Lower leg skin (tissue), 4 donors: Measurements from ENCODE around the gene RTN4RL1. TPM values are rescaled to one million over a fixed set of nuclear protein-coding genes. Genes with fewer than 3 reads are reported as not detected.

ENCODE experiments used
- DNase-seq, 2 donors: peaks; one replicate each; pipeline ENCODE4 v3.0.0-alpha.2; 2019; ENCODE audit warnings: low spot score in 2 of 2
- H3K4me3 ChIP-seq: fragments of 200-600 bp; sonication (generic); 2 replicates; pipeline ENCODE4 v1.5.1; 2017; ENCODE audit warnings: mild to moderate bottlenecking, low read depth; ENCODE audit not compliant: poor library complexity, severe bottlenecking
- CTCF ChIP-seq, 3 donors: fragments of 450-650 bp; IDR thresholded peaks; one replicate each; pipeline ENCODE4 v1.5.1; 2016; ENCODE audit warnings: antibody characterized with exemption in 3 of 3, mild to moderate bottlenecking in 3 of 3, moderate library complexity in 2 of 3
- POLR2A ChIP-seq, 2 donors: fragments of 450-650 bp; IDR thresholded peaks; one replicate each; pipeline ENCODE4 v1.6.1; 2016 to 2017; ENCODE audit warnings: antibody characterized with exemption in 2 of 2, mild to moderate bottlenecking in 1 of 2, moderate library complexity in 1 of 2
- WGBS, 2 donors: methylation state at CpG; one replicate each; pipeline ENCODE4 v1.1.5; 2018; 5-methylcytosine and 5-hydroxymethylcytosine counted together
- intact Hi-C: fragments of 100-400 bp; cut with DNase I; formaldehyde crosslinking; loops from one replicate; pipeline ENCODE4 v1.15.0; 2023; ENCODE audit warnings: low total_unique reads
- total RNA-seq, 4 donors: library from RNA; depleted of rRNA; stranded (reverse); fragments of >200 nt; gene quantifications; one replicate each; pipeline ENCODE4 v1.1.0, GENCODE V29; 2016

The RTN4RL1 gene
- total RNA-seq, 4 donors from 2014 or later: 19.1 to 31.5 (median 27.6) TPM

GRCh38 chr17:1978396-1978949 is 46.7 kb downstream of the RTN4RL1 start:
- no peak for TF ChIP-seq POLR2A (IDR thresholded peaks at IDR 0.05)
- no peak for TF ChIP-seq CTCF (IDR thresholded peaks at IDR 0.05)
- intact Hi-C loops: no loop called here
- DNase-seq: no peak
- WGBS, 2 donors: 79 to 83% methylated on average over 7 to 16 of the region's 16 CpGs
- no peak overlapping the region for H3K4me3 ChIP-seq

GRCh38 chr17:1977583-1978395 is 47.3 kb downstream of the RTN4RL1 start:
- WGBS, 2 donors: 23 to 33% methylated on average over 36 to 51 of the region's 55 CpGs
- no peak for DNase-seq
- no peak overlapping the region for H3K4me3 ChIP-seq
- TF ChIP-seq POLR2A (IDR thresholded peaks at IDR 0.05): no peak
- TF ChIP-seq CTCF (IDR thresholded peaks at IDR 0.05): no peak
- intact Hi-C loops: no loop called here

- 94 to 95% methylated on average over 5 of the region's 5 CpGs for WGBS, 2 donors
- intact Hi-C loops: no loop called here
- no peak overlapping the region for H3K4me3 ChIP-seq
- TF ChIP-seq POLR2A (IDR thresholded peaks at IDR 0.05) (no peak), CTCF (IDR thresholded peaks at IDR 0.05) (no peak)
- no peak for DNase-seq
Observed at GRCh38 chr17:1976683-1977064, 48.5 kb downstream of the RTN4RL1 start.

- 78 to 87% methylated on average over 3 to 4 of the region's 4 CpGs for WGBS, 2 donors
- TF ChIP-seq POLR2A (IDR thresholded peaks at IDR 0.05): no peak
- TF ChIP-seq CTCF (IDR thresholded peaks at IDR 0.05): no peak
- intact Hi-C loops: no loop called here
- DNase-seq: no peak
- H3K4me3 ChIP-seq: no peak overlapping the region
Observed at GRCh38 chr17:1976000-1976682, 49.0 kb downstream of the RTN4RL1 start.

GRCh38 chr17:1975573-1975972 is 49.6 kb downstream of the RTN4RL1 start:
- no peak for TF ChIP-seq POLR2A (IDR thresholded peaks at IDR 0.05)
- TF ChIP-seq CTCF (IDR thresholded peaks at IDR 0.05): no peak
- no peak for DNase-seq
- 87 to 88% methylated on average over 10 of the region's 10 CpGs for WGBS, 2 donors
- intact Hi-C loops: no loop called here
- H3K4me3 ChIP-seq: no peak overlapping the region
